Measurements from ENCODE around the gene SCAMP5.

Gene SCAMP5

GRCh38 chr15:74960286-74960685, 35.1 kb upstream of the SCAMP5 start:
- H3K27me3 Mint-ChIP-seq: peaks cover 78% of the 10 kb centered on the region
- H3K27ac Mint-ChIP-seq: no peak overlapping the region
- H3K36me3 Mint-ChIP-seq (ENCODE audit: low read depth): no peaks in the 10 kb centered on the region
- intact Hi-C loops (cut with micrococcal nuclease): no loop called here
- H3K4me1 Mint-ChIP-seq (ENCODE audit: low read depth): peaks cover 34% of the 10 kb centered on the region
- no peaks in the 10 kb centered on the region for H3K9me3 Mint-ChIP-seq
- no peak overlapping the region for H3K4me3 Mint-ChIP-seq

GRCh38 chr15:74960995-74961588, 34.3 kb upstream of the SCAMP5 start:
- Mint-ChIP-seq H3K27me3 (peaks cover 72% of the 10 kb centered on the region), H3K36me3 (ENCODE audit: low read depth) (no peaks in the 10 kb centered on the region), H3K27ac (no peak overlapping the region), H3K9me3 (no peaks in the 10 kb centered on the region), H3K4me3 (no peak overlapping the region), H3K4me1 (ENCODE audit: low read depth) (peaks cover 26% of the 10 kb centered on the region)
- intact Hi-C loops (cut with micrococcal nuclease): no loop called here

GRCh38 chr15:74961616-74962015, 33.7 kb upstream of the SCAMP5 start:
- H3K4me3 Mint-ChIP-seq: no peak overlapping the region
- H3K36me3 Mint-ChIP-seq (ENCODE audit: low read depth): no peaks in the 10 kb centered on the region
- no peaks in the 10 kb centered on the region for H3K9me3 Mint-ChIP-seq
- intact Hi-C loops (cut with micrococcal nuclease): no loop called here
- peaks cover 72% of the 10 kb centered on the region for H3K27me3 Mint-ChIP-seq
- H3K4me1 Mint-ChIP-seq (ENCODE audit: low read depth): peaks cover 24% of the 10 kb centered on the region
- no peak overlapping the region for H3K27ac Mint-ChIP-seq

DNA sequence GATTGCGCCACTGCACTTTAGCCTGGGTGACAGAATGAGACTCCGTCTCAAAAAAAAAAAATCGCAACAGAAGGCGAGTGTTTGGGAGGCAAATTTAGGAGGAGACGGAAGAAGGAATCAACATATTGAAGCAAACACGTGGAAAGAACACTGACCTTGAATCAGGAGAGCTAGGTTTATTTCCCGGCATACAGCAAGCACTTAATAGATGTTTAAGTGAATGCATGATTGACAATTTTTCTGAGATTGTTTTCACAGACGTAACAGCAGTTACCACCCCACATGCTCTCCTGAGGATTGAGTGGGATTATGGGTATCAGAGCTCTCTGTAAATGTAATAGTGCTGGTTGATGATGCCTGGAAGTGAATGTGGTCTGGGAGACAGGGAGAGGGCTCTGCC, 33.1 kb upstream of the SCAMP5 start:
- no peaks in the 10 kb centered on the region for H3K9me3 Mint-ChIP-seq
- H3K36me3 Mint-ChIP-seq (ENCODE audit: low read depth): no peaks in the 10 kb centered on the region
- H3K27me3 Mint-ChIP-seq: peaks cover 69% of the 10 kb centered on the region
- peaks cover 23% of the 10 kb centered on the region for H3K4me1 Mint-ChIP-seq (ENCODE audit: low read depth)
- H3K27ac Mint-ChIP-seq: no peak overlapping the region
- no peak overlapping the region for H3K4me3 Mint-ChIP-seq
- intact Hi-C loops (cut with micrococcal nuclease): no loop called here

DNA sequence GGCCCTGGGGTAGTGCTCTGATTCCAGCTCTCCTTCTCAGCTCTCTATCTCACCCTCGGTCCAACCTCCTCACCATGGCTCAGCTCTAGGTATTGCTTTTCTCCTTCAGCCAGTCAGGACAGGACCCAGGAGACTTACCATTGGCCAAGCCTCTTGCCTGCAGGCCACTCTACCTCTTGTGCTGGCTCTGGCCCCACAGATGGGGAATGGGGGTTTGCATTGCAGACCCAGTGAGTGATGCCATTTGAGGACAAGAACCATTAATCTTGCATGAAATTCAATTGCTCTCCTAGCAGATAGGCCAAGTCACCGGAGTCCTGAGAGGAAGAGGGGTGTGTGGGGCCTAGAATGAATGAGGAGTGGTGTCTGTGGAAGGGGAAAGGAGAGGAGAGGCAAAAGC, 32.7 kb upstream of the SCAMP5 start:
- no peak overlapping the region for H3K27ac Mint-ChIP-seq
- no peaks in the 10 kb centered on the region for H3K36me3 Mint-ChIP-seq (ENCODE audit: low read depth)
- peaks cover 19% of the 10 kb centered on the region for H3K4me1 Mint-ChIP-seq (ENCODE audit: low read depth)
- H3K27me3 Mint-ChIP-seq: peaks cover 64% of the 10 kb centered on the region
- H3K9me3 Mint-ChIP-seq: no peaks in the 10 kb centered on the region
- intact Hi-C loops (cut with micrococcal nuclease): no loop called here
- no peak overlapping the region for H3K4me3 Mint-ChIP-seq

DNA sequence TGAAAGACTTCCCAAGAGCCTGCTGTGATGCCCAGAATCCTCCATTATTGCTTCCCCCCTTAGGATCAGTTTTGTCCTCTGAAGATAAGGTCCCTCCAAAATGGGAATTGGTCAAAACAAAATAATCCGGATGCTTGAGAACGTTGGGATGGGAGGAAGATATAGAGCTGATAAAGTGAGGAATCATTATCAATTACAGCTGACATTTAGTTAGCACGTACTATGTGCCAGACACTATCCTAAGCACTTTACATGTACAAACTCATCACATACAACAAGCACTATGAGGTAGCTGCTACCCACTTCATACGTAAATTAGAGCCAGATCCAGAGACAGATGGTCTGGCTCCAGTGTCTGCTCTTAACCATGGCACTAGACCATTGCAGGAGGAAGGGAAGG, 32.1 kb upstream of the SCAMP5 start:
- Mint-ChIP-seq H3K9me3 (no peaks in the 10 kb centered on the region), H3K36me3 (ENCODE audit: low read depth) (no peaks in the 10 kb centered on the region), H3K27me3 (peaks cover 59% of the 10 kb centered on the region), H3K4me3 (no peak overlapping the region), H3K27ac (no peak overlapping the region), H3K4me1 (ENCODE audit: low read depth) (peaks cover 13% of the 10 kb centered on the region)
- intact Hi-C loops (cut with micrococcal nuclease): no loop called here

DNA sequence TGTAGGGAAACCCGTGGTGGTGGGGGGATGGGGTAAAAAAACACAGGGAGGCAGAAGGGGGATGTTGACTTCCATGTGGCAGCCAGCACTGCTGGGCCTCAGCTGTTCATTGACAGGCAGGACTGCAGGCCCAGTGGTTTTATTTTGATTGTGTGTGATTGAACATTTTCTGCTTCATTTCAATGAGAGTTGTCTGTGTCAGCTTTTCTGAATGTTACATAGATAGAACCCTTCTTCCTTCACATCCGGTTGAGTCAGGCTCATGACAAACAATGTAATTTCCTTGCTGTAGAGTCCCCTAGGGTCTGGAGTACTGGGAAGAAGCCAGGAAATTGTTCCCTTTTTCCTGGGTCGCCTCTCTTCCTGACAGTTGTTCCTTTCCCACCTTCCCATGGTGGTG, 30.6 kb upstream of the SCAMP5 start:
- Mint-ChIP-seq H3K27ac (no peak overlapping the region), H3K4me1 (ENCODE audit: low read depth) (no peaks in the 10 kb centered on the region), H3K36me3 (ENCODE audit: low read depth) (no peaks in the 10 kb centered on the region), H3K4me3 (no peak overlapping the region), H3K27me3 (peaks cover 44% of the 10 kb centered on the region), H3K9me3 (no peaks in the 10 kb centered on the region)
- intact Hi-C loops (cut with micrococcal nuclease): no loop called here

GRCh38 chr15:74967670-74968069, 27.7 kb upstream of the SCAMP5 start:
- intact Hi-C loops (cut with micrococcal nuclease): no loop called here
- H3K36me3 Mint-ChIP-seq (ENCODE audit: low read depth): no peaks in the 10 kb centered on the region
- no peak overlapping the region for H3K27ac Mint-ChIP-seq
- no peak overlapping the region for H3K4me3 Mint-ChIP-seq
- peaks cover 15% of the 10 kb centered on the region for H3K27me3 Mint-ChIP-seq
- no peaks in the 10 kb centered on the region for H3K9me3 Mint-ChIP-seq
- H3K4me1 Mint-ChIP-seq (ENCODE audit: low read depth): no peaks in the 10 kb centered on the region

DNA sequence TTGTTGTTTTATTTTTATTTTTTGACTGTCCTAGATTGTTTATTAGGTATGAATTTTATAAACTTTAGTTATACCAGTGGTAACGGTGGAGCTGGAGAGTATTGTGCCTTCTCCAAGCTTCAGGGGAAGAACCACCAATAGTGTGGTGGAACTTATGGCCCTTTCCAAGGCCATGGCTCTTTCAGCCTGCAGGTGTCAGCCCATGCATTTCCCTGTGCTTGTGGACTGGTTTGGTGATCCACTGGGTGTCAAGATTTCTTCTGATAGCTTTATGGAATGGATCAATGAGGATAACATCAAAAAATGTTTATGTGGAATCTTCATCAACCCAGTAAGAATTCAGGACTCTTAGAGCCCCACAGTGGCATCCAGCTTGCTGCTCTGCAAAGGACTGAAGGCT, 19.2 kb upstream of the SCAMP5 start:
- Mint-ChIP-seq H3K4me1 (ENCODE audit: low read depth) (no peaks in the 10 kb centered on the region), H3K36me3 (ENCODE audit: low read depth) (no peaks in the 10 kb centered on the region), H3K9me3 (no peaks in the 10 kb centered on the region), H3K4me3 (no peak overlapping the region), H3K27ac (no peak overlapping the region), H3K27me3 (peaks cover 20% of the 10 kb centered on the region)
- intact Hi-C loops (cut with micrococcal nuclease): no loop called here

DNA sequence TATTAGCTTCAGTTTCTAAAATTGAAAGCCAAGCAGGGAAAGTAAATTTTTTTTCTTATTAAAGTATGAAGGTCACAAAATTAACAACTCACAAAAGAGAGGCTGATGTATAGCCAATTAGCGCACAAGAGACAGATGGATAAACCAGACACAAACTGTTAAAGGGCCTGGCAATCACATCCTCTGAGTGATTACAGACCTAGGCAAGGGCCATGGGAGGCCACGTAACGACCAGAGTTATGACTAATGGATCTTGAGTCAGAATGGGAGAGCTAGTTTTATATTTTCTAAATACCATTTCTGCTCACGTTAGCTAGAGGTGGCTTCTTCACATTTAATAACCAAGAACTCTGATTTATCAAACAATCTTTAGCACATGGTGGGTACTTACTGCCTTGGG, 17.8 kb upstream of the SCAMP5 start:
- H3K36me3 Mint-ChIP-seq (ENCODE audit: low read depth): no peaks in the 10 kb centered on the region
- no peak overlapping the region for H3K27ac Mint-ChIP-seq
- H3K4me3 Mint-ChIP-seq: no peak overlapping the region
- H3K27me3 Mint-ChIP-seq: peaks cover 21% of the 10 kb centered on the region
- H3K9me3 Mint-ChIP-seq: no peaks in the 10 kb centered on the region
- intact Hi-C loops (cut with micrococcal nuclease): no loop called here
- no peaks in the 10 kb centered on the region for H3K4me1 Mint-ChIP-seq (ENCODE audit: low read depth)

DNA sequence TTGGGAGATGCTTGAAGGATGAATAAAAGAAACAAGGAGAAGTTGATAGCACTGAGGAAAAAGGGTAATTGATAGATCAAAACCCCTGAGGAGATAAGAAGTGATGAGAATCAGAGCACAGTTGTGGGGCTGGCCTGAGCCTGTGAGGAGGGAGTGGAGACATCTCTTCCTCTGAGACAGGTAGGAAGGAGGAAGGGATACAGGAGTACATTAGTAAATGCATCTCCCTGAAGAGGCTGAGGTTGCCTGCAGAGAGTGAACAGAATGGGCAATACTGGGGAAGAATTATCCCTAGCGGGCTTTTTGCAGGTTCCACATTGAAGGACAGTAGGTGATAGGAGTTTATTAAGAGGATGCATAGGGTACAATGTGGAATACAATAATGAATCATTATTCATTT, 17.3 kb upstream of the SCAMP5 start:
- H3K4me3 Mint-ChIP-seq: no peak overlapping the region
- H3K36me3 Mint-ChIP-seq (ENCODE audit: low read depth): no peaks in the 10 kb centered on the region
- intact Hi-C loops (cut with micrococcal nuclease): no loop called here
- no peaks in the 10 kb centered on the region for H3K9me3 Mint-ChIP-seq
- H3K27me3 Mint-ChIP-seq: peaks cover 18% of the 10 kb centered on the region
- no peak overlapping the region for H3K27ac Mint-ChIP-seq
- no peaks in the 10 kb centered on the region for H3K4me1 Mint-ChIP-seq (ENCODE audit: low read depth)

- Mint-ChIP-seq H3K27ac (no peak overlapping the region), H3K4me1 (ENCODE audit: low read depth) (peaks cover under 1% of the 10 kb centered on the region), H3K9me3 (no peaks in the 10 kb centered on the region), H3K36me3 (ENCODE audit: low read depth) (no peaks in the 10 kb centered on the region), H3K4me3 (no peak overlapping the region), H3K27me3 (peaks cover 18% of the 10 kb centered on the region)
- intact Hi-C loops (cut with micrococcal nuclease): no loop called here
These were observed 16.9 kb upstream of the SCAMP5 start for GRCh38 chr15:74978503-74978902.

GRCh38 chr15:74982183-74982582, 13.2 kb upstream of the SCAMP5 start:
- Mint-ChIP-seq H3K27ac (no peak overlapping the region), H3K9me3 (no peaks in the 10 kb centered on the region), H3K36me3 (ENCODE audit: low read depth) (no peaks in the 10 kb centered on the region), H3K27me3 (peaks cover 25% of the 10 kb centered on the region), H3K4me1 (ENCODE audit: low read depth) (peaks cover 7% of the 10 kb centered on the region), H3K4me3 (no peak overlapping the region)
- intact Hi-C loops (cut with micrococcal nuclease): no loop called here

- intact Hi-C loops (cut with micrococcal nuclease): no loop called here
- Mint-ChIP-seq H3K36me3 (ENCODE audit: low read depth) (no peaks in the 10 kb centered on the region), H3K4me1 (ENCODE audit: low read depth) (peaks cover 7% of the 10 kb centered on the region), H3K27ac (no peak overlapping the region), H3K4me3 (no peak overlapping the region), H3K27me3 (peaks cover 28% of the 10 kb centered on the region), H3K9me3 (no peaks in the 10 kb centered on the region)
These were observed 11.6 kb upstream of the SCAMP5 start for GRCh38 chr15:74983725-74984231.
